Esophagus muscularis mucosa (tissue), 4 donors: Measurements from ENCODE around the gene MMS22L. TPM values are rescaled to one million over a fixed set of nuclear protein-coding genes. Genes with fewer than 3 reads are reported as not detected.

Experiments
- DNase-seq: peaks from one replicate; pipeline ENCODE4 v3.0.0-alpha.2; 2017; ENCODE audit errors: extremely low spot score
- H3K27ac ChIP-seq, 4 donors: fragments of 200-600 bp; sonication (generic); replicated peaks in 1 of 4; 1 replicate in 3 of 4; 2 replicates in 1 of 4; pipeline ENCODE4 v1.5.1; 2016 to 2019; ENCODE audit warnings: mild to moderate bottlenecking in 1 of 4
- H3K27me3 ChIP-seq, 4 donors: fragments of 200-600 bp; sonication (generic); one replicate each; pipeline versions ENCODE4 v1.5.1 to v1.6.0; 2016 to 2019
- H3K36me3 ChIP-seq, 4 donors: fragments of 200-600 bp; sonication (generic); one replicate each; pipeline ENCODE4 v1.5.1; 2016 to 2019
- H3K4me1 ChIP-seq, 4 donors: fragments of 200-600 bp; sonication (generic); one replicate each; pipeline ENCODE4 v1.5.1; 2016 to 2019
- H3K4me3 ChIP-seq, 4 donors: fragments of 200-600 bp; sonication (generic); 1 replicate in 2 of 4; 2 replicates in 2 of 4; pipeline ENCODE4 v1.5.1; 2016 to 2019; ENCODE audit warnings: mild to moderate bottlenecking in 4 of 4, moderate library complexity in 1 of 4
- H3K9me3 ChIP-seq, 4 donors: fragments of 200-600 bp; sonication (generic); 1 replicate in 3 of 4; 2 replicates in 1 of 4; pipeline ENCODE4 v1.5.1; 2016 to 2019
- EP300 ChIP-seq: sonication (generic); formaldehyde crosslinking; IDR thresholded peaks from one replicate; pipeline ENCODE4 v1.6.1; 2017; ENCODE audit warnings: antibody characterized with exemption
- POLR2A ChIP-seq: fragments of 450-650 bp; IDR thresholded peaks from one replicate; pipeline ENCODE4 v1.6.1; 2017; ENCODE audit warnings: antibody characterized with exemption, moderate library complexity, mild to moderate bottlenecking, low read depth
- POLR2AphosphoS5 ChIP-seq, 2 donors: sonication (generic); formaldehyde crosslinking; IDR thresholded peaks; one replicate each; pipeline ENCODE4 v1.6.1; 2017; ENCODE audit warnings: antibody characterized with exemption in 2 of 2
- WGBS: methylation state at CpG from one replicate; pipeline ENCODE4 v1.1.5; 2018; 5-methylcytosine and 5-hydroxymethylcytosine counted together
- intact Hi-C: fragments of 100-400 bp; cut with DNase I; formaldehyde crosslinking; loops from one replicate; pipeline ENCODE4 v1.15.1; 2023
- total RNA-seq, 4 donors: library from RNA; depleted of rRNA; stranded (reverse); fragments of >200 nt; gene quantifications; one replicate each; pipeline versions ENCODE4 v1.1.0 to v1.2.1, GENCODE V29; 2016
- TF ChIP-seq, protein P1 (sequence below), 3 experiments: fragments of 200-600 bp in 2 of 3; fragments of 450-650 bp in 1 of 3; sonication (generic) in 2 of 3; IDR thresholded peaks; one replicate each; pipeline ENCODE4 v1.5.1; 2017 to 2019; ENCODE audit warnings: antibody characterized with exemption in 3 of 3, mild to moderate bottlenecking in 2 of 3, moderate library complexity in 1 of 3

MMS22L gene
- total RNA-seq, 4 donors from 2014 or later = 2.8 to 5.5 (median 4.0) TPM

DNA sequence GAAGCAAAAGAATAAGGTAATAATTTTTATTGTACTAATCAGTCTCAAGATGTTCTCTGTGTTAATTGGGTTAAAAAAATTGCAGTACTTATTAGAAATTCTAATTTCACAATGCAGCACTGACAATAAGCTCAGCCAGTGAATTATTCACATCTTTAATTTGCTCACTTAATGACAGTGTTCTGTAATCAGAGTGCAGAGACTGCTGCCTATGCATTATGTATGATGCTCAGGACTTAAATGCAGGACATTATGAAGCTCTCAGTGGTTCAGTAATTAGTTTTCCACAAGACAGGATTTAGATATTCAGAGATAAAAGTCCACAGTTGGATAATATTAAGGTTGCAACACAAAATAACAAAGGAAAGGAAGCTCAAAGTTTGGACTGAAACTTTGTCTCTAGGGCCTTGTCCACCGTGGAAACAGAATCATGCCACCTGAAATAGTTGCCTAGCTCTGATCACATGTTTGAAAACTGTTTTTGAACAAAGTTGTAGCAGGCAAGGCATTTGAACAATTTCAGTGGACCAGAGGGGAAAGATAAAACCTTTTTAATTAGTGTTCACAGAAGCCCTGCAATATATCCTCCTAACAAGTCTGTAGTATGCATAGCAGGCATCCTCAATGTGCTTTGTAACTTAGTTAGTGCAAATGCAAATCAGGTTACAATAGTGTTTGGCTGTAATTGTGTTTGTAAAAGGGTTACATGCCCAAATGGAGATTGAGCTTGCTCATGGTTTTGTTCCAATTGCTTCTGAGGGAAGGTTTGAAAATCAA, 23.7 kb upstream of the MMS22L start:
- TF ChIP-seq POLR2AphosphoS5 (IDR thresholded peaks at IDR 0.05) (no peak), EP300 (no peak), POLR2A (no peak)
- TF ChIP-seq, protein P1, sequence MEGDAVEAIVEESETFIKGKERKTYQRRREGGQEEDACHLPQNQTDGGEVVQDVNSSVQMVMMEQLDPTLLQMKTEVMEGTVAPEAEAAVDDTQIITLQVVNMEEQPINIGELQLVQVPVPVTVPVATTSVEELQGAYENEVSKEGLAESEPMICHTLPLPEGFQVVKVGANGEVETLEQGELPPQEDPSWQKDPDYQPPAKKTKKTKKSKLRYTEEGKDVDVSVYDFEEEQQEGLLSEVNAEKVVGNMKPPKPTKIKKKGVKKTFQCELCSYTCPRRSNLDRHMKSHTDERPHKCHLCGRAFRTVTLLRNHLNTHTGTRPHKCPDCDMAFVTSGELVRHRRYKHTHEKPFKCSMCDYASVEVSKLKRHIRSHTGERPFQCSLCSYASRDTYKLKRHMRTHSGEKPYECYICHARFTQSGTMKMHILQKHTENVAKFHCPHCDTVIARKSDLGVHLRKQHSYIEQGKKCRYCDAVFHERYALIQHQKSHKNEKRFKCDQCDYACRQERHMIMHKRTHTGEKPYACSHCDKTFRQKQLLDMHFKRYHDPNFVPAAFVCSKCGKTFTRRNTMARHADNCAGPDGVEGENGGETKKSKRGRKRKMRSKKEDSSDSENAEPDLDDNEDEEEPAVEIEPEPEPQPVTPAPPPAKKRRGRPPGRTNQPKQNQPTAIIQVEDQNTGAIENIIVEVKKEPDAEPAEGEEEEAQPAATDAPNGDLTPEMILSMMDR (IDR thresholded peaks at IDR 0.05) = no peak
- Histone ChIP-seq H3K27me3 (peaks cover 0 to 11% (median 0%) of the 10 kb centered on the region in 4 donors), H3K9me3 (no peaks in the 10 kb centered on the region), H3K36me3 (no peaks in the 10 kb centered on the region), H3K4me3 (no peak overlapping the region), H3K27ac (no peak overlapping the region), H3K4me1 (no peaks in the 10 kb centered on the region)
- DNase-seq = no peak
- intact Hi-C loops = no loop called here
- 76% methylated on average over 1 of the region's 1 CpG for WGBS

DNA sequence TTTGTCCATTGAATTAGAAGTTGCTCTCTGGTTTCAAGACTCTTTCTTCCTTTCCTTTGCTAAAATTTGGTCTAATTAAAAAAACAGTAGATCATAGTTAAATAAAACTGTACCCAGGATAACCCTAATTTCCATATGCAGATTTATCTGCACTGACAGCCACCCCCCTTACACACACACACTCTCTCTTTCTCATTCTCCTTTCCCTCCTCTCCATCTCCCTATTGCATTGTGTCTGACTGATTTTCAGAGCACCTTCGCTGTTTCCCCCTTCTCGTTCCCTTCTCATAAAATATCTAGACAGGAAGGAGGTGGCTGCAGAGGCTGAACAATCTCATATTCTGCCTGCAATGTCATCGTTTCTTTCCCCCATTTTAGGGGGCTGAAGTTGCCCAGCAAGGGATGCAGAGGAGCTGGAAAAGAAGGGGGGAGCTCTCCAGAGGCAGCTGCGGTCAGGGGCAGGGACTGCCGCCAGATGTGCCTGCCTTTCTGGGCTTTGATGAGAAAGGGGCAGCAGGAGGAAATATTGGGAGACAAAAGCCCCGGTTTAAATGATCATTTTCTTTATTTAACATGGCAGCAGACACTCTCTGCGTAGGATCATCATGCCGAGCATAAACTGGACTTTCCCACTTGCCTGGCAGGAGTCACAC, 22.5 kb upstream of the MMS22L start:
- Histone ChIP-seq H3K4me1 (no peaks in the 10 kb centered on the region), H3K9me3 (no peaks in the 10 kb centered on the region), H3K36me3 (no peaks in the 10 kb centered on the region), H3K4me3 (no peak overlapping the region), H3K27me3 (peaks cover 0 to 11% (median 0%) of the 10 kb centered on the region in 4 donors), H3K27ac (no peak overlapping the region)
- no peak for DNase-seq
- intact Hi-C loops = no loop called here
- 29% methylated on average over 8 of the region's 8 CpGs for WGBS
- TF ChIP-seq POLR2A (no peak), EP300 (no peak), POLR2AphosphoS5 (IDR thresholded peaks at IDR 0.05) (no peak)

DNA sequence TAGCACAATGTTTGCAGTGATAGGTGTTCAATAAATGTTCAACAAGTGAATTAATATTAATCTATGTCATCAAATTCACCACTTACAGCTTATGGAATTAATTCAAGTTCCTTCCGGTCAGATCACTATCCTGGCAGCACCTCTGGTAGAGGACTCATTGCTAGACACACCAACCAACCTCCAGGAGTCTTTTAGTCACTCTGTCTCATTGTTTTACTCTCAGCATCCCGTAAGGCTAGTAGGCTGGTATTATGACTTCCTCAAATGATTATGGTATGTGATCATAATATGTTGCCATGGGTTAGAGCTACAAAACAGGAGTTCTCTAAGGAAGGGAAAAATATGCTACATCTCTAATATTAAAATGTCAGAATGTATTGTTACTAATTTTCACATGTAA, 21.7 kb upstream of the MMS22L start:
- H3K9me3 ChIP-seq = no peaks in the 10 kb centered on the region
- WGBS = 84% methylated on average over 2 of the region's 2 CpGs
- H3K27me3 ChIP-seq = peaks cover 0 to 11% (median 0%) of the 10 kb centered on the region in 4 donors
- no peaks in the 10 kb centered on the region for H3K36me3 ChIP-seq
- TF ChIP-seq EP300 = no peak
- TF ChIP-seq POLR2AphosphoS5 (IDR thresholded peaks at IDR 0.05) = no peak
- TF ChIP-seq, protein P1 (IDR thresholded peaks at IDR 0.05) = no peak
- TF ChIP-seq POLR2A = no peak
- no peak overlapping the region for H3K27ac ChIP-seq
- no peak overlapping the region for H3K4me3 ChIP-seq
- no peaks in the 10 kb centered on the region for H3K4me1 ChIP-seq
- intact Hi-C loops = no loop called here
- DNase-seq = no peak

DNA sequence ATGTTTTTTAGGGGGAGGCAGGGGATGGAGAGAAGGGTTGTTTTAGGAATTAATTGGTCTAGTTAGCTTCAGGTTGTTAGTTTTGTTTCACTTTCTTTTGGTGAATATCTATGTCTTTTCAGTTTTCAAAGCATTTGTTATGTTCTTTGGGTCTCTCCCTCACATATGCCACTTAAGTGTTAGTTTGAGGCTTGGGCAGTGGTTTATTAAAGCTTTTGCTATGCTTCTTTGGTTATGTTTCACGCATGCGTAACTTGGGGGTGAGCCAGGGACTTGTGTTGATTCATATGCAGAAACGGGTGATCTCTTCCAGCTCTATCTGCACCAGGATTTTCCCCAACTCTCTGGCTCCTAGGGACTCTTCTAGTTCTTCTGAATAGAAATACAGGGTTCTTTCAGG, 11.4 kb upstream of the MMS22L start:
- TF ChIP-seq POLR2AphosphoS5 (IDR thresholded peaks at IDR 0.05) (no peak), POLR2A (no peak), EP300 (no peak)
- TF ChIP-seq, protein P1 (IDR thresholded peaks at IDR 0.05) = no peak
- Histone ChIP-seq H3K27me3 (no peaks in the 10 kb centered on the region), H3K4me3 (no peak overlapping the region), H3K4me1 (no peaks in the 10 kb centered on the region), H3K36me3 (no peaks in the 10 kb centered on the region), H3K27ac (no peak overlapping the region), H3K9me3 (no peaks in the 10 kb centered on the region)
- no peak for DNase-seq
- 60% methylated on average over 3 of the region's 3 CpGs for WGBS
- intact Hi-C loops = no loop called here

DNA sequence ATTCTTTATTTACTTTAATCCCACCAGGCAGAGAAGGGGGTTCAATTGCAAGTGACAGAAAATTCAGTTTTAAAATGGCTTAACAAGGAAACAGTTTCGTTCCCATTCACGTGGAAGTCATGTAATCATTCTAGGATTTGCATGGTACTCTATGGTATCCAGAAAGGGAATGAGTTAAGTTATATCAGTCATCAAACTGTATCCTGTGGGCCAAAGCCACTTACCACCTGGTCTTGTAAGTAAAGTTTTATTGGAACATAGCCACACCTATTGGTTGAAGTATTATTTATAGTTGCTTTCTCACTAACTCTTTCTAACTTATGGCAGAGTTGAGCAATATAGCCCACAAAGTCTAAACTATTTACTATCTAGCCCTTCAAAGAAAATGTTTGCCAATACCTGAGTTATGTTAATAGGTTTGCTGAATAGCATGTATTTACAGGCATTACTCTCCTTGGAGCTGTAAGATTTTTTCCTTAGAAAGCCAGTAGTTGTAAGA, 10.2 kb upstream of the MMS22L start:
- no peak for DNase-seq
- intact Hi-C loops = no loop called here
- Histone ChIP-seq H3K4me1 (no peaks in the 10 kb centered on the region), H3K9me3 (no peaks in the 10 kb centered on the region), H3K36me3 (no peaks in the 10 kb centered on the region), H3K4me3 (no peak overlapping the region), H3K27me3 (no peaks in the 10 kb centered on the region), H3K27ac (no peak overlapping the region)
- no peak for TF ChIP-seq POLR2AphosphoS5 (IDR thresholded peaks at IDR 0.05)
- no peak for TF ChIP-seq POLR2A
- TF ChIP-seq EP300 = no peak
- TF ChIP-seq, protein P1 (IDR thresholded peaks at IDR 0.05) = no peak
- 83% methylated on average over 2 of the region's 2 CpGs for WGBS
